Activated T-cell treated with anti-CD3 and anti-CD28 coated beads, Interleukin-2, amount 50 U/mL, for 24 hours (primary cell): ENCODE data around the gene MROH8.
"Not testable (repeated sequence)": the region's sequence is repeated elsewhere in the genome, so short reads cannot be mapped to it uniquely, and the experiment has no call there.

Source experiments
- DNase-seq: peaks from one replicate; pipeline ENCODE4 v3.0.0-alpha.2; 2020
- H3K27ac Mint-ChIP-seq: 2 replicates; pipeline ENCODE4 v1.8.0; 2020; ENCODE audit warnings: mild to moderate bottlenecking, mixed read lengths
- H3K27me3 Mint-ChIP-seq: 2 replicates; pipeline ENCODE4 v1.8.0; 2020; ENCODE audit warnings: mixed read lengths
- H3K36me3 Mint-ChIP-seq: 2 replicates; pipeline ENCODE4 v1.8.0; 2020; ENCODE audit warnings: low read depth, mixed read lengths
- H3K4me1 Mint-ChIP-seq: 2 replicates; pipeline ENCODE4 v1.8.0; 2020; ENCODE audit warnings: low read depth, mixed read lengths
- H3K4me3 Mint-ChIP-seq: 2 replicates; pipeline ENCODE4 v1.8.0; 2020; ENCODE audit warnings: mild to moderate bottlenecking, moderate library complexity, mixed read lengths
- H3K9me3 Mint-ChIP-seq: 2 replicates; pipeline ENCODE4 v1.8.0; 2020; ENCODE audit warnings: mixed read lengths

MROH8 gene

DNA sequence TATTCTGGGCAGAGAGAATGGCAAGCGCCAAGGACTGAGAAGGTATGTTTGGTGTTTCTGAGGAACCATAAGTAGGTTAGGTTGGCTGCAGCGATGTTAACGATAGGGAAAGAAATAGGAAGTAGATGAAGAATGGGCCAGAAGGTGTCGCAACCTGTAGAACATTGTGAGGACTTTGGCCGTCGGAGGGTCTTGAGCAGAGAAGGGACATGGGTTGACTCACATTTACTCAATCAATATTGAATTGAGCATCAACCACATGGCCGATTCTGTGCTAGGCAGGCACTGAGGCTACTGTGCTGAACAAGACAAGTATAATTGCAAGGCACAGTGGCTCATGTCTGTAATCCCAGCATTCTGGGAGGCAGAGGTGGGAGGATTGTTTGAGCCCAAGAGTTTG lies 27.1 kb downstream of the MROH8 start:
- Mint-ChIP-seq H3K4me1 (no peaks in the 10 kb centered on the region), H3K9me3 (no peaks in the 10 kb centered on the region), H3K27me3 (no peaks in the 10 kb centered on the region), H3K4me3 (no peak overlapping the region), H3K36me3 (no peaks in the 10 kb centered on the region), H3K27ac (no peak overlapping the region)
- DNase-seq: no peak

DNA sequence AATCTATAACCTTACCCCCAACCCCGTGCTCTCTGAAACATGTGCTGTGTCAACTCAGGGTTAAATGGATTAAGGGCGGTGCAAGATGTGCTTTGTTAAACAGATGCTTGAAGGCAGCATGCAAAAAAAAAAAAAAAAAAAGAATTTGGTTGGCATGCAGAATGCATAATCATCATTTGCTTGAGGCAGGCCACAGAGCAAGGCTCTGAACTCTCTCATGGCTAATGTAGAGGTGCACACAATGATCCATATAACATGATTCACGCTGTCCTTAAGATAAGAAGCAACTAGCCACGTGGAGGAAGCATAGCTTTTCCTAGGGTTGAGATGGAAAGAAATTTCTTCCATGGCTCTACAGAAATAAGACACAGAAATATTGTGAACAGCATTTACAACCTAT lies 27.8 kb downstream of the MROH8 start:
- no peak overlapping the region for H3K4me3 Mint-ChIP-seq
- H3K4me1 Mint-ChIP-seq: no peaks in the 10 kb centered on the region
- H3K27ac Mint-ChIP-seq: no peak overlapping the region
- no peak for DNase-seq
- no peaks in the 10 kb centered on the region for H3K9me3 Mint-ChIP-seq
- no peaks in the 10 kb centered on the region for H3K27me3 Mint-ChIP-seq
- no peaks in the 10 kb centered on the region for H3K36me3 Mint-ChIP-seq

GRCh38 chr20:37150864-37151263 lies 28.5 kb downstream of the MROH8 start:
- not testable (repeated sequence) for DNase-seq, H3K27me3 Mint-ChIP-seq, H3K27ac Mint-ChIP-seq

DNA sequence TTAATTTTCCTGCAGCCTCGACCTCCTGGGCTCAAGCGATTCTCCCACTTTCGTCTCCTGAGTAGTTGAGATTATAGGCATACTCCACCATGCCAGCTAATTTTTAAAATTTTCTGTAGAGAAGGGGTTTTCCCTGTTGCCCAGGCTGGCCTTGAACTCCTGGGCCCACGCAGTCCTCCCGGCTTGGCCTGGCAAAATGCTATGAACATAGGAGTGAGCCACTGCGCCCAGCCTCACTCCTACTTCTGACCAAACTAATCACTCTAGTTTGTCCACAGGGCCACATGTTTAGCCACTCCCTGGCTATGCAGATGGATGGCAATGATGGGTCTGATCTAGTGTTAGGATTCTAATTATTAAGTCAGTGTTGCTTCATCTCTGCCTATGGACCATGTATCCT lies 32.1 kb downstream of the MROH8 start:
- Mint-ChIP-seq H3K36me3 (no peaks in the 10 kb centered on the region), H3K4me3 (no peak overlapping the region), H3K4me1 (no peaks in the 10 kb centered on the region), H3K9me3 (no peaks in the 10 kb centered on the region), H3K27me3 (no peaks in the 10 kb centered on the region), H3K27ac (no peak overlapping the region)
- DNase-seq: no peak

More at GRCh38 chr20:37150864-37151263, 28.5 kb downstream of the MROH8 start:
- not testable (repeated sequence) for H3K9me3 Mint-ChIP-seq, H3K36me3 Mint-ChIP-seq, H3K4me1 Mint-ChIP-seq, H3K4me3 Mint-ChIP-seq

GRCh38 chr20:37144856-37145404 lies 34.4 kb downstream of the MROH8 start:
- no peaks in the 10 kb centered on the region for H3K27me3 Mint-ChIP-seq
- no peak overlapping the region for H3K27ac Mint-ChIP-seq

GRCh38 chr20:37142708-37143107 lies 36.6 kb downstream of the MROH8 start:
- DNase-seq: no peak
- no peaks in the 10 kb centered on the region for H3K9me3 Mint-ChIP-seq
- H3K27me3 Mint-ChIP-seq: no peaks in the 10 kb centered on the region
- no peak overlapping the region for H3K27ac Mint-ChIP-seq
- H3K4me1 Mint-ChIP-seq: no peaks in the 10 kb centered on the region
- no peak overlapping the region for H3K4me3 Mint-ChIP-seq
- no peaks in the 10 kb centered on the region for H3K36me3 Mint-ChIP-seq

More at GRCh38 chr20:37144856-37145404, 34.4 kb downstream of the MROH8 start:
- DNase-seq: no peak
- H3K36me3 Mint-ChIP-seq: no peaks in the 10 kb centered on the region
- no peaks in the 10 kb centered on the region for H3K9me3 Mint-ChIP-seq
- H3K4me1 Mint-ChIP-seq: no peaks in the 10 kb centered on the region
- no peak overlapping the region for H3K4me3 Mint-ChIP-seq

GRCh38 chr20:37137547-37137946 lies 41.8 kb downstream of the MROH8 start:
- Mint-ChIP-seq H3K9me3 (no peaks in the 10 kb centered on the region), H3K36me3 (no peaks in the 10 kb centered on the region), H3K4me1 (no peaks in the 10 kb centered on the region), H3K27ac (no peak overlapping the region), H3K27me3 (no peaks in the 10 kb centered on the region), H3K4me3 (no peak overlapping the region)
- no peak for DNase-seq

DNA sequence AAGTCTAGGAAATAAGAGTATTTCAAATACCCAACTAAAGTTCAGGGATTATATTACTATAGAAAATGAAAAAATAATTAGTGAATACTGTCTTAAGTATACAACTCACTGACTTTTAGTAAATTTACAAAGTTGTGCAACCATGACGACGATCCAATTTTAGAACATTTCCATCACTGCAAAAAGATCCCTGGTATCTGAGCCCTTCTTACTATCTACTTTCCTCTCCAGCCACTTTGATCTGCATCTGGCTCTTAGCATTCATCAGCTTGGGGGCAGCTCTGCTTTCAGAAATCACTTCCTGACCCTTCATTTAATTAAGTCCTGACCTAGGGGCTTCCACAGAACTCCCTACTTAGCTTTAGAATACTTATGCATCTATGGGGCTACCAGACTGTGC lies 45.4 kb downstream of the MROH8 start:
- Mint-ChIP-seq H3K4me3 (no peak overlapping the region), H3K36me3 (no peaks in the 10 kb centered on the region), H3K4me1 (peaks cover 3% of the 10 kb centered on the region), H3K27ac (no peak overlapping the region), H3K27me3 (no peaks in the 10 kb centered on the region), H3K9me3 (no peaks in the 10 kb centered on the region)
- DNase-seq: no peak

DNA sequence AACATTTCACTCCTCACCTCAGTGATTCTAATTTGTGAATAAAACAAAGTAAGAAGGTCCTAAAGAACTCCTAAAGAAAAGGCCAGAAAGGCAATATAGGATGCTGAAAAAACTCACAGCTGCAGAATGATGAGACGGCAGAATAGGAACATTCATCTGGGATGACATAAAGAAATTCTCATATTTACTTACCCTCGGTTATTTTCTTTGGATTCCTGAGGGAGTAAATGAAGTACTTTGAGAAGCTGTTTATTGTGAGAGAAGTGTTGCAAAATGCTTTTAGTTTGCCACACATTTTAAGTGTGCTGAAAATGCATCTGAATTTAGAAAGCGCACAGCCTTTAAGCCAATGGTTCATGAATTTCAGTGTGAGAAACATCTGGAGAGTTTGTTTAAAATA lies 47.9 kb downstream of the MROH8 start:
- Mint-ChIP-seq H3K36me3 (no peaks in the 10 kb centered on the region), H3K4me3 (no peak overlapping the region), H3K9me3 (no peaks in the 10 kb centered on the region), H3K4me1 (peaks cover 3% of the 10 kb centered on the region), H3K27ac (no peak overlapping the region), H3K27me3 (no peaks in the 10 kb centered on the region)
- DNase-seq: no peak

DNA sequence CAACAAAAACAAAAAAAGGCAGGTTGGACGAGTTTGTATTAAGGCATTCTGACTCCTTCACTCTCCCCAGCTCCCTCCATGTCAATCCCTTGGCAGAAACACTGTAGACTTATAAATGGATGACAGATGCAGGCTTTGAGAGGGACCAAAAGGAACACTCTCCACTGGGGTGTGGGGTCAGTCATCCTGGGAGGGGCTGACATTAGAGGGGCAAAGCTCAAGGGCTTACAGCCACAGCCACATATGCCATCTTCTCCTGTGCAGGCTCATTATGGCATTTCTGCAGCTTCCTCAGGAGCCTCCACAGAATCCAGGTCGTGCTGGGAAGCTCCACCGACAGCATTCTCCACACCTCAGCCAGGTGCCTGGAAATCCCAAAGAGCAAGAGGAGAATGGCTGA lies 50.5 kb downstream of the MROH8 start:
- no peaks in the 10 kb centered on the region for H3K36me3 Mint-ChIP-seq
- no peaks in the 10 kb centered on the region for H3K9me3 Mint-ChIP-seq
- no peaks in the 10 kb centered on the region for H3K27me3 Mint-ChIP-seq
- H3K27ac Mint-ChIP-seq: no peak overlapping the region
- H3K4me1 Mint-ChIP-seq: peaks cover 3% of the 10 kb centered on the region
- no peak for DNase-seq
- H3K4me3 Mint-ChIP-seq: no peak overlapping the region

DNA sequence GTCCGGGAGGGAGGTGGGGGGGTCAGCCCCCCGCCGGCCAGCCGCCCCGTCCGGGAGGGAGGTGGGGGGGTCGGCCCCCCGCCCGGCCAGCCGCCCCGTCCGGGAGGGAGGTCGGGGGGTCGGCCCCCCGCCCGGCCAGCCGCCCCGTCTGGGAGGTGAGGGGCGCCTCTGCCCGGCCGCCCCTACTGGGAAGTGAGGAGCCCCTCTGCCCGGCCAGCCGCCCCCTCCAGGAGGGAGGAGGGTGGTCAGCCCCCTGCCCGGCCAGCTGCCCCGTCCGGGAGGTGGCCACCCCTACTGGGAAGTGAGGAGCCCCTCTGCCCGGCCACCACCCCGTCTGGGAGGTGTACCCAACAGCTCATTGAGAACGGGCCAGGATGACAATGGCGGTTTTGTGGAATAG lies 53.1 kb downstream of the MROH8 start:
- H3K9me3 Mint-ChIP-seq, DNase-seq, H3K27me3 Mint-ChIP-seq, H3K4me1 Mint-ChIP-seq, H3K36me3 Mint-ChIP-seq, H3K4me3 Mint-ChIP-seq, H3K27ac Mint-ChIP-seq: not testable (repeated sequence)

DNA sequence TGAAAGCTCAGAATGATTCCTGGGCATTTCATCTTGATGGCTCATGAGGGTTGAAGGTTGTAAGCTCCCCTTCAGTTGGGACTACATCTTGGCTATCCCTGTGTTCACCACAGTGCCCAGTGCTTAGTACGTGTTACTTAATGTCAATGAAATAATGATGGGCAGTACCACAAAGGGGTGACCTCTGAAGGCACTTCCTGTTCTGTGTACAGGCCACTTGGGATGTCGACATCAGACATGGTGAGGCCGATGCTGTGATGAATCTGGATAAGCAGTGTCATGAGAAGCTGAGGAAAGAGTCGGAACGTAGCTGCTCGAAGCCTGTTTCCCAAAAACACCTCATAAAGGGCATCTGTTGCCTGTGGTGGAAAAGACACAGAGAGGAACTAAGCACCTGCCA lies 55.9 kb downstream of the MROH8 start:
- H3K36me3 Mint-ChIP-seq: no peaks in the 10 kb centered on the region
- no peak overlapping the region for H3K27ac Mint-ChIP-seq
- no peak overlapping the region for H3K4me3 Mint-ChIP-seq
- no peak for DNase-seq
- no peaks in the 10 kb centered on the region for H3K9me3 Mint-ChIP-seq
- H3K27me3 Mint-ChIP-seq: no peaks in the 10 kb centered on the region
- no peaks in the 10 kb centered on the region for H3K4me1 Mint-ChIP-seq

DNA sequence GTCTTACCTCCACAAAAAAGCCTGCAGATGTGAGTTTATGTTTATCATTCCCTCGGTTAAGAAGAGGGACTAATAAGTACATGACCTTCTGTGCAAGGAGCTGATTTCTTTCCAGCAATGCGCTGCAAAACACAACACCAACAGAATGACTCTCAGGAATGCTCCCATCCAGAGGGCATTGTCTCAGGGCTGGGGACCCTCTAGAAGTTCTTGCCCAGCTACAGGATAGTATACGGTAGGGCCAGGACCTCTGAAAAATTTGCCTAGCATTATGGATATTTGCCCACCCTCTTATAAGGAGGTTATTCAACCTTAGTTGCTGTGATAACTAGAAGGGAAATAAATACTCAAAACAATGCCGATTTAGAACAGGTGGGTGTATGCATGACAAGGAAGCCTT lies 58.9 kb downstream of the MROH8 start:
- Mint-ChIP-seq H3K9me3 (no peaks in the 10 kb centered on the region), H3K4me1 (no peaks in the 10 kb centered on the region), H3K27ac (no peak overlapping the region), H3K36me3 (no peaks in the 10 kb centered on the region), H3K27me3 (no peaks in the 10 kb centered on the region), H3K4me3 (no peak overlapping the region)
- no peak for DNase-seq

DNA sequence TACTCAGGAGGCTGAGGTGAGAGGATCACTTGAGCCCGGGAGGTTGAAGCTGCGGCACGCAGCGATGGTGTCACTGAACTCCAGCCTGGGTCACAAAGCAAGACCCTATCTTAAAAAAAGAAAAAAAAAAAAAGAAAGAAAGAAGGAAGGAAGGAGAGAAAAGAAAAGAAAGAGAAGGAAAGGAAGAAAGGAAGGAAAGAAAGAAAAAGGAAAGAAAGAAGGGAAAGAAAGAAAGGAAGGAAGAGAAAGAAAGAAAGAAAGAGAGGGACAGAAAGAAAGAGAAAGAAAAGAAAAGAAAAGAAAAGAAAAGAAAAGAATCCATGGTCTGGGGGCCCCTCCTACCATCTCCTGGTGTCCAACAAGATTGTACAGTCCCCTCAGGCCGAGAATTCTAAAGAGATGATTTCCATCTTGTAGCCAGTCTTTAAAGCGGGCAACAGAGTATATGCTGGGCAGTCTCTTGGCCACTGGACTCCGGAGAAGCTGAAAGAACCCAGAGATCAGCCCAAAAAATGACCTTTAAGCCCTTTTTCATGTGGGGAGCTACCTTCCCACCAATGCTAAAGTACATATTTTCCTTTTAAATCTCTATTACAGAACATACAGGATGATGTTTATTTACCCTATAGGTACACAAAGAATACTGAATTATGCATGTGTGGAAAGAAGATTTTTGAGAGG lies 59.9 kb downstream of the MROH8 start:
- Mint-ChIP-seq H3K36me3 (no peaks in the 10 kb centered on the region), H3K27ac (no peak overlapping the region), H3K4me3 (no peak overlapping the region), H3K4me1 (no peaks in the 10 kb centered on the region), H3K27me3 (no peaks in the 10 kb centered on the region), H3K9me3 (no peaks in the 10 kb centered on the region)
- DNase-seq: no peak

- H3K36me3 Mint-ChIP-seq: no peaks in the 10 kb centered on the region
- no peak for DNase-seq
Observed at GRCh38 chr20:37114012-37114411, 65.3 kb downstream of the MROH8 start.

More at GRCh38 chr20:37114012-37114411, 65.3 kb downstream of the MROH8 start:
- H3K4me1 Mint-ChIP-seq: no peaks in the 10 kb centered on the region
- no peak overlapping the region for H3K4me3 Mint-ChIP-seq
- no peak overlapping the region for H3K27ac Mint-ChIP-seq
- H3K27me3 Mint-ChIP-seq: no peaks in the 10 kb centered on the region
- H3K9me3 Mint-ChIP-seq: no peaks in the 10 kb centered on the region
